Epithelial cell of proximal tubule (primary cell): Measurements from ENCODE around the gene DPYD. TPM values are rescaled to one million over a fixed set of nuclear protein-coding genes. Genes with fewer than 3 reads are reported as not detected.

Source experiments
- DNase-seq: peaks from one replicate; pipeline ENCODE4 v3.0.0-alpha.2; 2011; ENCODE audit warnings: low read depth
- H3K4me3 ChIP-seq: 2 replicates; pipeline ENCODE4 v1.5.1; 2011; ENCODE audit warnings: low read depth, mild to moderate bottlenecking, low read length
- CTCF ChIP-seq: conservative IDR thresholded peaks from 2 replicates; pipeline ENCODE4 v1.5.1; 2012; ENCODE audit warnings: low read depth, mild to moderate bottlenecking, low read length
- total RNA-seq: library from RNA; depleted of rRNA; stranded (reverse); fragments of >200 nt; gene quantifications from 2 replicates; pipeline ENCODE4 v1.2.3, GENCODE V29; 2015

DPYD gene
- total RNA-seq, 1 donor from 2014 or later, result 5.1 TPM

- no peak for TF ChIP-seq CTCF
- no peak for DNase-seq
- H3K4me3 ChIP-seq, result no peak overlapping the region
These were observed 621.9 kb downstream of the DPYD start for GRCh38 chr1:97298966-97299365.

GRCh38 chr1:97297611-97298010, 623.2 kb downstream of the DPYD start:
- H3K4me3 ChIP-seq, result no peak overlapping the region
- TF ChIP-seq CTCF, result no peak
- DNase-seq, result no peak

DNA sequence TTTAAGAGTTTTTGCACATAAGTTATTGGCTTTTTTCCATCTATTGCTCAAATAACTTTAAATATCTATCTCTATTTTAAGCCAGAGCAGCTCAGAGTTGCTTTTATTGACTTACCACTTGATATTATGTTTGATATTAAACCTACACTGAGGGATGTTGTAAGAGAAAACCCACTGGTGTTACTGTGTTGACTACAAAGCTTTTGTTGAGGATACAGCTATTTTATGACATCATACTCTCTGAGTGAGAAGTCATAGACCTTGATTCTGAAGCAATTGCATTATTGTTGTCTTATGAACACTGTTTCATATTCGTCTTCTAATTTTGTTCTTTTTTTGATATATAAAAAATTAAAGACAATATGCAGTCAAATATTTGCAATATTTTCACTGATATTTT, 638.9 kb downstream of the DPYD start:
- no peak for DNase-seq

DNA sequence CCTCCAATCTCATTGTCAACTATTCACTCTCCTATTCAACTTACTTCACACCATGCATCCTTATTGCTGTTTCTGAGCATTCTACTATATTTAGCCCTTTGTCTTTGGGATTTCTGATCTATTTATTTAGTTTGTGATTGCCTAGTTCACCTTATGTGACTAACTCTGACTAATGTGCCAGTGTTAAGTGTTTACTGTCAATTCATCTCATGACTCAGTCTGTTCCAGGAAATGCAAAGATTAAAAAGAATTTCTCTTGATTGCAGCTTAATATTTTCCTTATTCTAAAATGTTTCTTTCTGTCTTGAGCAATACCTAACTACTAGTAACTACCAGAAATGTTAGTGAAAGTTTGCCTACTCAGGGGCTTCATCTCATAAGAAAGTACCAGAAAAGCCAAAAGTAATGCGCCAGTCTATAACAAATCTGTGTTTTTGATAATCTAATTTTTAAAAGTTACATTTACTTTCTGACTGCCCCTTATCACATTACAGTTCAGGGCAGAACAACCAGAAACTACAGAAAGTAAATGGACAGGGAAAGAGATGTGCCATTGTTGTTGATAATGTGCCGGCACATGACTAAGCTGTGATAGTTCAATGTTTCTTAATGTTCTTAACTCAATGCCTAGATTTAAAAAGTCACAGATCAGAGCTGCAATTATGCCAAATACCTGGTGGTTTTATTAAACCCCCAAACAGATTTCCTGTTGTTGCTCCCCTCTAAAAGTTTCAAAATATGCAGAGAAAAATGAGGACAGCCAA, 642.8 kb downstream of the DPYD start:
- TF ChIP-seq CTCF, result no peak

More for the DNA sequence above, 638.9 kb downstream of the DPYD start:
- TF ChIP-seq CTCF, result no peak
- H3K4me3 ChIP-seq, result no peak overlapping the region

DNA sequence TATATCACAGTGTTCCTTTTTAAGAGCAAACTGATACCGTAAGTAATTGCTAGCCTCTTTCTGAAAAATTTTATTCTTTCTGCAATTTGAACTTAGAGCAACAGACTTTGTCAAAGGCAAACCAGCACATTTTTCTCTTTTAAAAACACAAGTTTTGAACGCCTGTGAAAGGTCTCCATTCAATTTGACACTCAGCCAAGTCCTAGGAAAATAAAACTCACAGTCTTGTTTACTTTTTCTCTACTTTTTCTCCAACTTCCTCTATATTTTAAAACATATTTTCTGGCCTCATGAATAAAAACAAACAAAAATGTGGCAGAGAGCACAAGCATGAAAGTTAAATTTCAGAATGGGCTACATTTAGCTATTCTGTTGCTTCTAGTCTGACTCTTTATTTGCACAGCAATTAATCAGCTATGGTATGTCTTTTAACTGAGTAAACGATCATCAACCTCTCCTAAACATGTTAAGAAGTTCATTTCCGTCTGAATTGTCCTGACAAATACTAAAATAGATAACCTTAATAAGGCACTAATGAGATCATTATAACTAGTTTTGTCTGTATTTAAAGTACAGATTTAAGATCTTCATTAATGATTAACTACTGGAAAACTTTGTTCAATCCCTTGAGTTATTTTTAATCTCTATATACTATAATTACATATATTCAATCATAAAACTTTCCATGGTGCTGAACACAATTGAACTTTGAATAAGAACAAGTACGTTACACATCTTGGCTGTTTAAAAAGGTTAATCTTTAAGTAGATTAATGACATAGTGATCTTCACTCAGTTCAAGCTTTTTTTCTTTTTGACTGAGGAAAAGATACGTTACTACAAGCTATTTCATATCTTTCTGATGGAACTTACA, 648.7 kb downstream of the DPYD start:
- H3K4me3 ChIP-seq, result no peak overlapping the region
- no peak for DNase-seq
- no peak for TF ChIP-seq CTCF

More for the DNA sequence above, 642.8 kb downstream of the DPYD start:
- no peak overlapping the region for H3K4me3 ChIP-seq
- peak; percentile 85 for DNase-seq

- no peak for TF ChIP-seq CTCF
- DNase-seq, result no peak
- H3K4me3 ChIP-seq, result no peak overlapping the region
These were observed 650.1 kb downstream of the DPYD start for GRCh38 chr1:97270508-97271307.
